SK-N-SH (cell line): ENCODE data around the gene ERI2. TPM values are rescaled to one million over a fixed set of nuclear protein-coding genes. Genes with fewer than 3 reads are reported as not detected.

ENCODE experiments used
- CTCF ChIA-PET: fragments of 300-600, 350-600 bp; formaldehyde crosslinking; extraction: SDS; loops from one replicate; lab custom pipeline; 2021; lab: Yijun Ruan, JAX
- POLR2A ChIA-PET: fragments of 350-600 bp; sonication (Branson Sonifier 250); formaldehyde crosslinking; extraction: SDS; loops from one replicate; lab custom pipeline; 2020; ENCODE audit warnings: antibody characterized with exemption, inconsistent platforms; lab: Yijun Ruan, JAX
- DNase-seq: peaks from one replicate; pipeline ENCODE4 v3.0.0; 2012
- H2AFZ ChIP-seq: fragments of 200-600 bp; sonication (generic); 2 replicates; pipeline ENCODE4 v1.8.1; 2016; ENCODE audit warnings: antibody characterized with exemption, mild to moderate bottlenecking, low read depth
- H3F3A ChIP-seq: fragments of 200-600 bp; sonication (generic); replicated peaks from 2 replicates; pipeline ENCODE3; 2016; ENCODE audit warnings: antibody characterized with exemption, mild to moderate bottlenecking; ENCODE audit not compliant: insufficient read depth
- H3K27ac ChIP-seq, 2 experiments: fragments of 200-500 bp in 1 of 2; fragments of 200-600 bp in 1 of 2; sonication (Bioruptor generic) in 1 of 2; sonication (generic), shearing (Covaris generic) in 1 of 2; 2 replicates each; pipeline versions ENCODE4 v1.5.1 to v1.6.1; 2014 to 2016; ENCODE audit warnings: low read depth in 2 of 2, inconsistent platforms in 1 of 2, low read length in 1 of 2, mild to moderate bottlenecking in 1 of 2, mixed read lengths in 1 of 2
- H3K27me3 ChIP-seq: fragments of 200-600 bp; sonication (generic), shearing (Covaris generic); 2 replicates; pipeline ENCODE4 v1.6.1; 2016; ENCODE audit warnings: mixed run types; ENCODE audit not compliant: insufficient read depth
- H3K36me3 ChIP-seq, 2 experiments: fragments of 200-500 bp in 1 of 2; fragments of 200-600 bp in 1 of 2; sonication (Bioruptor generic) in 1 of 2; sonication (generic) in 1 of 2; replicated peaks in 1 of 2; 2 replicates each; pipeline versions ENCODE3 to v1.5.1; 2014 to 2016; ENCODE audit warnings: low read length in 1 of 2, mild to moderate bottlenecking in 1 of 2; ENCODE audit not compliant: insufficient read depth in 2 of 2, control insufficient read depth in 1 of 2
- H3K4me1 ChIP-seq, 2 experiments: fragments of 200-500 bp in 1 of 2; fragments of 200-600 bp in 1 of 2; sonication (Bioruptor generic) in 1 of 2; sonication (generic), shearing (Covaris generic) in 1 of 2; 2 replicates each; pipeline versions ENCODE4 v1.5.1 to v1.6.1; 2014 to 2016; ENCODE audit warnings: low read depth in 1 of 2, low read length in 1 of 2, mixed run types in 1 of 2; ENCODE audit not compliant: insufficient read depth in 2 of 2, control insufficient read depth in 1 of 2
- H3K4me2 ChIP-seq: fragments of 200-600 bp; sonication (generic), shearing (Covaris generic); 2 replicates; pipeline ENCODE4 v1.6.1; 2017; ENCODE audit warnings: mixed run types
- H3K4me3 ChIP-seq, 2 experiments: fragments of 200-500 bp in 1 of 2; fragments of 200-600 bp in 1 of 2; sonication (Bioruptor generic) in 1 of 2; sonication (generic), shearing (Covaris generic) in 1 of 2; 2 replicates each; pipeline versions ENCODE4 v1.5.1 to v1.8.1; 2014 to 2016; ENCODE audit warnings: low read depth in 2 of 2, inconsistent platforms in 1 of 2, low read length in 1 of 2, mild to moderate bottlenecking in 1 of 2, mixed read lengths in 1 of 2, moderate library complexity in 1 of 2
- H3K79me2 ChIP-seq: fragments of 200-600 bp; sonication (generic); 2 replicates; pipeline ENCODE4 v1.8.1; 2017; ENCODE audit warnings: mild to moderate bottlenecking; ENCODE audit not compliant: insufficient read depth
- H3K9ac ChIP-seq: fragments of 200-600 bp; sonication (generic); 2 replicates; pipeline ENCODE4 v1.6.1; 2017; ENCODE audit warnings: mixed run types
- H3K9me2 ChIP-seq: fragments of 200-600 bp; sonication (generic); 2 replicates; pipeline ENCODE4 v1.6.1; 2017; ENCODE audit warnings: mixed run types
- H3K9me3 ChIP-seq: fragments of 200-600 bp; sonication (generic); 2 replicates; pipeline ENCODE4 v1.6.1; 2017; ENCODE audit warnings: mixed run types, mild to moderate bottlenecking, moderate library complexity
- H4K20me1 ChIP-seq: fragments of 200-600 bp; sonication (generic); 2 replicates; pipeline ENCODE4 v1.6.1; 2017; ENCODE audit warnings: mild to moderate bottlenecking, mixed run types; ENCODE audit not compliant: insufficient read depth
- ELF1 ChIP-seq: IDR thresholded peaks from 2 replicates; pipeline ENCODE4 v1.4.0; 2012
- FOSL2 ChIP-seq: IDR thresholded peaks from 2 replicates; pipeline ENCODE4 v1.4.0; 2012; ENCODE audit warnings: low read depth, mild to moderate bottlenecking, moderate library complexity, borderline replicate concordance
- FOXJ3 ChIP-seq: sonication (generic); formaldehyde crosslinking; IDR thresholded peaks from 2 replicates; pipeline ENCODE4 v1.5.1; 2020; ENCODE audit warnings: mild to moderate bottlenecking, missing genetic modification reagents
- GATA2 ChIP-seq: sonication (generic); formaldehyde crosslinking; IDR thresholded peaks from 2 replicates; pipeline ENCODE4 v1.5.0; 2020; ENCODE audit warnings: mild to moderate bottlenecking, missing genetic modification reagents
- JUND ChIP-seq: IDR thresholded peaks from 2 replicates; pipeline ENCODE4 v1.4.0; 2012
- NRF1 ChIP-seq: IDR thresholded peaks from 2 replicates; pipeline ENCODE4 v1.6.1; 2012; ENCODE audit warnings: low read depth, mild to moderate bottlenecking, low read length
- RFX5 ChIP-seq: IDR thresholded peaks from 2 replicates; pipeline ENCODE4 v1.6.1; 2012; ENCODE audit warnings: mild to moderate bottlenecking, improper control_type of control experiment, low read length
- RXRA ChIP-seq: IDR thresholded peaks from 2 replicates; pipeline ENCODE4 v1.4.0; 2012; ENCODE audit warnings: low read depth, mild to moderate bottlenecking, borderline replicate concordance
- SMC3 ChIP-seq: IDR thresholded peaks from 2 replicates; pipeline ENCODE4 v1.6.1; 2012; ENCODE audit warnings: low read depth, low read length, improper control_type of control experiment
- TCF12 ChIP-seq: IDR thresholded peaks from 2 replicates; pipeline ENCODE4 v1.4.0; 2012
- TEAD4 ChIP-seq: IDR thresholded peaks from 2 replicates; pipeline ENCODE4 v1.4.0; 2012; ENCODE audit warnings: mild to moderate bottlenecking, borderline replicate concordance; ENCODE audit not compliant: insufficient read depth
- WGBS: methylation state at CpG from one replicate; pipeline ENCODE4 v1.1.6; 2017; ENCODE audit warnings: low lambda C conversion rate; 5-methylcytosine and 5-hydroxymethylcytosine counted together
- polyA plus RNA-seq, 3 experiments: library from polyadenylated mRNA; depleted of rRNA; stranded (reverse); fragments of >200 nt; gene quantifications; 2 replicates each; pipeline ENCODE4 v1.2.3, GENCODE V29; 2012
- TF ChIP-seq, protein P1 (sequence below): fragments of 150-350 bp; IDR thresholded peaks from 2 replicates; pipeline ENCODE4 v1.6.1; 2017; ENCODE audit warnings: antibody characterized with exemption, low read length, low read depth, borderline replicate concordance
- TF ChIP-seq, protein P2 (sequence below): IDR thresholded peaks from 2 replicates; pipeline ENCODE4; 2012
- TF ChIP-seq, protein P3 (sequence below): IDR thresholded peaks from 2 replicates; pipeline ENCODE4 v1.4.0; 2012; ENCODE audit warnings: low read depth, borderline replicate concordance
- TF ChIP-seq, protein P4 (sequence below): fragments of 200-600 bp; sonication (generic); IDR thresholded peaks from 2 replicates; pipeline ENCODE4 v1.6.1; 2017; ENCODE audit warnings: antibody characterized with exemption, mild to moderate bottlenecking, moderate library complexity
- TF ChIP-seq, protein P5 (sequence below): IDR thresholded peaks from 2 replicates; pipeline ENCODE4 v1.4.0; 2012; ENCODE audit warnings: low read depth
- TF ChIP-seq, protein P6 (sequence below): fragments of 150-350 bp; IDR thresholded peaks from 2 replicates; pipeline ENCODE4 v1.6.1; 2016; ENCODE audit warnings: mild to moderate bottlenecking, low read depth, low read length

ERI2 gene
- polyA plus RNA-seq, 1 of the 3 experiments (the other 2 are of a cell fraction): 9.1 TPM

DNA sequence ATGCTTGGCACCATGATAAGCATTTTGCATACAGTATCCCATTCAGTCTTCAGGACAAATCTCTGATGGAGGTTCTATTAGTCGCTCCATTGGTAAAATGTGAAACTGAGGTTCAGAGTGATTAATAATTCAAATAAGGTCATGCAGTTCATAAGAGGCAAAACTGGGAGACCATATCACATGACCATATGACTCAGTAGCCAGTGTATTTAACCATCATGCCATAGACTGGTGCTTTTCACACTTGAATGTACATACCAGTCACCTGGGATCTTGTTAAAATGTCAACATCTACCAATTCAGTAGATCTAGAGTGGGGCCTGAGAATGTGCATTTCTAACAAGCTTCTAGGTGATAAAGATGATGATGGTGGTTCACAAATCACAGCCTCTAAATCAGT lies 38.2 kb downstream of the ERI2 start:
- no peak overlapping the region for H3K4me3 ChIP-seq
- no peak for DNase-seq

DNA sequence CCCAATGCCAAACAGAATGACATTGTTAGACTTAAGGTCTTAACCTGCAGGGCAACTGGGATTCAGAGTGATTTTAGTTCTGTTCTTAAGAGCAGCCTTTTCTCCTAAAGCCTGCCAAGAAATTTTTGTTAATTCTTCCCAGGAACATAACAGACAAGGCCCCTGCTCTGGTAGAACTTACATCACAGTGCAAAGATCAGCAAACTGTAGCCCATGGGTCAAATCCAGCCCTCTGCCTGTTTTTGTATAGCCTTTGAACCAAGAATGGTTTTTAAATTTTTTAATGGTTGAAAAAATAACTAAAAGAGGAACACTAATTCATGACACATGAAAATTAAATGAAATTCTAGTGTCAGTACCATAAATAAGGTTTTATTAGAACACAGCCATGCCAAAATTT lies 38.7 kb downstream of the ERI2 start:
- Histone ChIP-seq H3K79me2 (no peaks in the 10 kb centered on the region), H4K20me1 (no peaks in the 10 kb centered on the region), H2AFZ (no peak overlapping the region), H3K4me1 (no peaks in the 10 kb centered on the region), H3K27me3 (no peaks in the 10 kb centered on the region), H3K9me3 (no peaks in the 10 kb centered on the region), H3K36me3 (no peaks in the 10 kb centered on the region), H3K4me3 (no peak overlapping the region), H3K9ac (no peak overlapping the region), H3F3A (no peaks in the 10 kb centered on the region), H3K9me2 (no peaks in the 10 kb centered on the region)
- ChIA-PET POLR2A (no interaction called here), CTCF (no interaction called here)
- DNase-seq: no peak
- no peak for TF ChIP-seq TCF12
- TF ChIP-seq FOXJ3 (CRISPR knock-in tag): no peak
- no peak for TF ChIP-seq FOSL2
- no peak for TF ChIP-seq RXRA
- TF ChIP-seq, protein P1, sequence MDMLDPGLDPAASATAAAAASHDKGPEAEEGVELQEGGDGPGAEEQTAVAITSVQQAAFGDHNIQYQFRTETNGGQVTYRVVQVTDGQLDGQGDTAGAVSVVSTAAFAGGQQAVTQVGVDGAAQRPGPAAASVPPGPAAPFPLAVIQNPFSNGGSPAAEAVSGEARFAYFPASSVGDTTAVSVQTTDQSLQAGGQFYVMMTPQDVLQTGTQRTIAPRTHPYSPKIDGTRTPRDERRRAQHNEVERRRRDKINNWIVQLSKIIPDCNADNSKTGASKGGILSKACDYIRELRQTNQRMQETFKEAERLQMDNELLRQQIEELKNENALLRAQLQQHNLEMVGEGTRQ: no peak
- TF ChIP-seq, all 33 proteins: peak for 0
- H3K4me2 ChIP-seq: no peak overlapping the region
- H3K27ac ChIP-seq: no peak overlapping the region

More for the DNA sequence above, 38.2 kb downstream of the ERI2 start:
- CTCF ChIA-PET: no interaction called here
- Histone ChIP-seq H3K4me1 (no peaks in the 10 kb centered on the region), H3F3A (no peaks in the 10 kb centered on the region), H3K9me3 (no peaks in the 10 kb centered on the region), H3K9ac (no peak overlapping the region), H3K9me2 (no peaks in the 10 kb centered on the region), H3K4me2 (no peak overlapping the region), H3K27me3 (no peaks in the 10 kb centered on the region), H3K79me2 (no peaks in the 10 kb centered on the region), H4K20me1 (no peaks in the 10 kb centered on the region), H3K36me3 (no peaks in the 10 kb centered on the region), H2AFZ (no peak overlapping the region), H3K27ac (no peak overlapping the region)
- TF ChIP-seq, protein P2, sequence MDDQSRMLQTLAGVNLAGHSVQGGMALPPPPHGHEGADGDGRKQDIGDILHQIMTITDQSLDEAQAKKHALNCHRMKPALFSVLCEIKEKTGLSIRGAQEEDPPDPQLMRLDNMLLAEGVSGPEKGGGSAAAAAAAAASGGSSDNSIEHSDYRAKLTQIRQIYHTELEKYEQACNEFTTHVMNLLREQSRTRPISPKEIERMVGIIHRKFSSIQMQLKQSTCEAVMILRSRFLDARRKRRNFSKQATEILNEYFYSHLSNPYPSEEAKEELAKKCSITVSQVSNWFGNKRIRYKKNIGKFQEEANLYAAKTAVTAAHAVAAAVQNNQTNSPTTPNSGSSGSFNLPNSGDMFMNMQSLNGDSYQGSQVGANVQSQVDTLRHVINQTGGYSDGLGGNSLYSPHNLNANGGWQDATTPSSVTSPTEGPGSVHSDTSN: no peak
- TF ChIP-seq, protein P3, sequence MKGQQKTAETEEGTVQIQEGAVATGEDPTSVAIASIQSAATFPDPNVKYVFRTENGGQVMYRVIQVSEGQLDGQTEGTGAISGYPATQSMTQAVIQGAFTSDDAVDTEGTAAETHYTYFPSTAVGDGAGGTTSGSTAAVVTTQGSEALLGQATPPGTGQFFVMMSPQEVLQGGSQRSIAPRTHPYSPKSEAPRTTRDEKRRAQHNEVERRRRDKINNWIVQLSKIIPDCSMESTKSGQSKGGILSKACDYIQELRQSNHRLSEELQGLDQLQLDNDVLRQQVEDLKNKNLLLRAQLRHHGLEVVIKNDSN: no peak
- TF ChIP-seq TCF12 (no peak), JUND (no peak)
- POLR2A ChIA-PET: no interaction called here
- 71% methylated on average over 1 of the region's 1 CpG for WGBS

DNA sequence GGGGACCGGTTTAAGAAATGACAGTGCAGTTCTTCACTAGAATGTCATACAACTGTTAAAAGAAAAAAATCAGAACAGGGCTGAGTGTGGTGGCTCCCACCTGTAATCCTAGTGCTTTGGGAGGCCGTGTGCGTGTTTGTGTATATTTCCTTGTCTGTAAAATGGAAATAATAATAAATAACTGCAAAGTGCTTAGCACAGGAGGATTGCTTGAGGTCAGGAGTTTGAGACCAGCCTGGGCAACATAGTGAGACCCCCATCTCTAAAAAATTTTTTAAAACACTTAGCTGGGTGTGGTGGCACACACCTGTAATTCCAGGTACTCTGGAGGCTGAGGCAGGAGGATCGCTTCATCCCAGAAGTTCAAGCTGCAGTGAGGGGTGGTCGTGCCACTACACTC lies 40.0 kb downstream of the ERI2 start:
- 30% methylated on average over 5 of the region's 5 CpGs for WGBS
- no peaks in the 10 kb centered on the region for H3K9me3 ChIP-seq
- no peaks in the 10 kb centered on the region for H3K4me1 ChIP-seq
- H3K4me3 ChIP-seq: no peak overlapping the region
- ChIA-PET POLR2A (no interaction called here), CTCF (interaction anchor here (0.6 kb wide), 2 partner anchors 26 to 174 kb away, joined by 3 read pairs; no protein-coding TSS in a partner anchor)
- H3K36me3 ChIP-seq: no peaks in the 10 kb centered on the region
- no peaks in the 10 kb centered on the region for H4K20me1 ChIP-seq
- no peak overlapping the region for H3K4me2 ChIP-seq
- DNase-seq: no peak
- H3K27me3 ChIP-seq: no peaks in the 10 kb centered on the region
- H3K9me2 ChIP-seq: no peaks in the 10 kb centered on the region
- H3F3A ChIP-seq: no peaks in the 10 kb centered on the region
- no peak overlapping the region for H2AFZ ChIP-seq
- H3K27ac ChIP-seq: no peak overlapping the region
- no peak overlapping the region for H3K9ac ChIP-seq
- no peaks in the 10 kb centered on the region for H3K79me2 ChIP-seq
- TF ChIP-seq FOSL2 (no peak), RFX5 (no peak), GATA2 (no peak), SMC3 (no peak), TEAD4 (no peak), NRF1 (no peak), ELF1 (no peak)
- TF ChIP-seq, protein P4, sequence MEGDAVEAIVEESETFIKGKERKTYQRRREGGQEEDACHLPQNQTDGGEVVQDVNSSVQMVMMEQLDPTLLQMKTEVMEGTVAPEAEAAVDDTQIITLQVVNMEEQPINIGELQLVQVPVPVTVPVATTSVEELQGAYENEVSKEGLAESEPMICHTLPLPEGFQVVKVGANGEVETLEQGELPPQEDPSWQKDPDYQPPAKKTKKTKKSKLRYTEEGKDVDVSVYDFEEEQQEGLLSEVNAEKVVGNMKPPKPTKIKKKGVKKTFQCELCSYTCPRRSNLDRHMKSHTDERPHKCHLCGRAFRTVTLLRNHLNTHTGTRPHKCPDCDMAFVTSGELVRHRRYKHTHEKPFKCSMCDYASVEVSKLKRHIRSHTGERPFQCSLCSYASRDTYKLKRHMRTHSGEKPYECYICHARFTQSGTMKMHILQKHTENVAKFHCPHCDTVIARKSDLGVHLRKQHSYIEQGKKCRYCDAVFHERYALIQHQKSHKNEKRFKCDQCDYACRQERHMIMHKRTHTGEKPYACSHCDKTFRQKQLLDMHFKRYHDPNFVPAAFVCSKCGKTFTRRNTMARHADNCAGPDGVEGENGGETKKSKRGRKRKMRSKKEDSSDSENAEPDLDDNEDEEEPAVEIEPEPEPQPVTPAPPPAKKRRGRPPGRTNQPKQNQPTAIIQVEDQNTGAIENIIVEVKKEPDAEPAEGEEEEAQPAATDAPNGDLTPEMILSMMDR: no peak
- TF ChIP-seq, protein P5, sequence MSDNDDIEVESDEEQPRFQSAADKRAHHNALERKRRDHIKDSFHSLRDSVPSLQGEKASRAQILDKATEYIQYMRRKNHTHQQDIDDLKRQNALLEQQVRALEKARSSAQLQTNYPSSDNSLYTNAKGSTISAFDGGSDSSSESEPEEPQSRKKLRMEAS: no peak
- TF ChIP-seq, protein P3: no peak
- TF ChIP-seq, protein P6, sequence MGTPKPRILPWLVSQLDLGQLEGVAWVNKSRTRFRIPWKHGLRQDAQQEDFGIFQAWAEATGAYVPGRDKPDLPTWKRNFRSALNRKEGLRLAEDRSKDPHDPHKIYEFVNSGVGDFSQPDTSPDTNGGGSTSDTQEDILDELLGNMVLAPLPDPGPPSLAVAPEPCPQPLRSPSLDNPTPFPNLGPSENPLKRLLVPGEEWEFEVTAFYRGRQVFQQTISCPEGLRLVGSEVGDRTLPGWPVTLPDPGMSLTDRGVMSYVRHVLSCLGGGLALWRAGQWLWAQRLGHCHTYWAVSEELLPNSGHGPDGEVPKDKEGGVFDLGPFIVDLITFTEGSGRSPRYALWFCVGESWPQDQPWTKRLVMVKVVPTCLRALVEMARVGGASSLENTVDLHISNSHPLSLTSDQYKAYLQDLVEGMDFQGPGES: no peak
